Measurements from ENCODE around the gene TRAF3IP1.

TRAF3IP1 gene

GRCh38 chr2:238406221-238406997 lies 86.1 kb downstream of the TRAF3IP1 start:
- ChIA-PET POLR2A (no interaction called here), CTCF (no interaction called here)
- H3K4me3 ChIP-seq (ENCODE audit: low read depth, low read length) = no peak overlapping the region
- TF ChIP-seq, protein P1, sequence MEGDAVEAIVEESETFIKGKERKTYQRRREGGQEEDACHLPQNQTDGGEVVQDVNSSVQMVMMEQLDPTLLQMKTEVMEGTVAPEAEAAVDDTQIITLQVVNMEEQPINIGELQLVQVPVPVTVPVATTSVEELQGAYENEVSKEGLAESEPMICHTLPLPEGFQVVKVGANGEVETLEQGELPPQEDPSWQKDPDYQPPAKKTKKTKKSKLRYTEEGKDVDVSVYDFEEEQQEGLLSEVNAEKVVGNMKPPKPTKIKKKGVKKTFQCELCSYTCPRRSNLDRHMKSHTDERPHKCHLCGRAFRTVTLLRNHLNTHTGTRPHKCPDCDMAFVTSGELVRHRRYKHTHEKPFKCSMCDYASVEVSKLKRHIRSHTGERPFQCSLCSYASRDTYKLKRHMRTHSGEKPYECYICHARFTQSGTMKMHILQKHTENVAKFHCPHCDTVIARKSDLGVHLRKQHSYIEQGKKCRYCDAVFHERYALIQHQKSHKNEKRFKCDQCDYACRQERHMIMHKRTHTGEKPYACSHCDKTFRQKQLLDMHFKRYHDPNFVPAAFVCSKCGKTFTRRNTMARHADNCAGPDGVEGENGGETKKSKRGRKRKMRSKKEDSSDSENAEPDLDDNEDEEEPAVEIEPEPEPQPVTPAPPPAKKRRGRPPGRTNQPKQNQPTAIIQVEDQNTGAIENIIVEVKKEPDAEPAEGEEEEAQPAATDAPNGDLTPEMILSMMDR (IDR thresholded peaks at IDR 0.05; ENCODE audit: insufficient read depth, low read length, missing control alignments) = no peak
- no peak for DNase-seq (ENCODE audit: low read depth, low spot score)

- CTCF ChIA-PET = no interaction called here
- no peak overlapping the region for H3K4me3 ChIP-seq (ENCODE audit: low read depth, low read length)
- POLR2A ChIA-PET = no interaction called here
- DNase-seq (ENCODE audit: low read depth, low spot score) = no peak
- TF ChIP-seq, protein P1 (IDR thresholded peaks at IDR 0.05; ENCODE audit: insufficient read depth, low read length, missing control alignments) = no peak
These were observed 86.6 kb downstream of the TRAF3IP1 start for GRCh38 chr2:238406998-238407285.

- H3K4me3 ChIP-seq (ENCODE audit: low read depth, low read length) = no peak overlapping the region
- no peak for DNase-seq (ENCODE audit: low read depth, low spot score)
- ChIA-PET POLR2A (no interaction called here), CTCF (no interaction called here)
- TF ChIP-seq, protein P1 (IDR thresholded peaks at IDR 0.05; ENCODE audit: insufficient read depth, low read length, missing control alignments) = no peak
These were observed 87.2 kb downstream of the TRAF3IP1 start for GRCh38 chr2:238407566-238407965.

GRCh38 chr2:238408615-238409340 lies 88.5 kb downstream of the TRAF3IP1 start:
- CTCF ChIA-PET = no interaction called here
- H3K4me3 ChIP-seq (ENCODE audit: low read depth, low read length) = no peak overlapping the region
- DNase-seq (ENCODE audit: low read depth, low spot score) = no peak
- POLR2A ChIA-PET = no interaction called here
- TF ChIP-seq, protein P1 (IDR thresholded peaks at IDR 0.05; ENCODE audit: insufficient read depth, low read length, missing control alignments) = no peak

GRCh38 chr2:238409341-238410199 lies 89.3 kb downstream of the TRAF3IP1 start:
- POLR2A ChIA-PET = no interaction called here
- H3K4me3 ChIP-seq (ENCODE audit: low read depth, low read length) = no peak overlapping the region
- TF ChIP-seq, protein P1 (IDR thresholded peaks at IDR 0.05; ENCODE audit: insufficient read depth, low read length, missing control alignments) = no peak
- no peak for DNase-seq (ENCODE audit: low read depth, low spot score)
- CTCF ChIA-PET = no interaction called here
